K562 (cell line): ENCODE measurements around the gene RABGAP1. TPM values are rescaled to one million over a fixed set of nuclear protein-coding genes. Genes with fewer than 3 reads are reported as not detected.
A peak's percentile ranks its signal among the peaks of the same experiment; 100 is the strongest.

Experiments used
- ATAC-seq: fragments of 200-7000 bp; cut with Tn5 transposase; 3 replicates; pipeline ENCODE4 v1.9.1; 2020; ENCODE audit warnings: moderate library complexity
- BruUV-seq: library from RNA; stranded (reverse); fragments of 400-500 nt; replicated peaks from 2 replicates; lab custom pipeline; 2021; lab: Mats Ljungman, UMichigan
- CTCF ChIA-PET: fragments of 300-600 bp; formaldehyde crosslinking; extraction: SDS; loops from one replicate; lab custom pipeline; 2021; ENCODE audit warnings: low intra/inter-chr PET ratio; lab: Yijun Ruan, JAX
- POLR2A ChIA-PET: fragments of 300-600, 350-650 bp; sonication (Branson Sonifier 250); formaldehyde crosslinking; extraction: SDS; loops from one replicate; lab custom pipeline; 2021; ENCODE audit warnings: antibody characterized with exemption, inconsistent platforms; lab: Yijun Ruan, JAX
- DNase-seq, 4 experiments: peaks; one replicate each; pipeline versions ENCODE4 v3.0.0 to v3.0.0-alpha.2; 2011 to 2018; ENCODE audit warnings: low spot score in 3 of 4, mixed read lengths in 3 of 4; ENCODE audit errors: extremely low read depth in 1 of 4
- FAIRE-seq: peaks from 2 replicates; lab custom pipeline; 2011; peaks lifted over from hg19 to GRCh38; lab: Jason Lieb, UNC
- H2AFZ ChIP-seq: 2 replicates; pipeline ENCODE4 v1.6.0; 2011; ENCODE audit warnings: low read depth, low read length, control low read depth, inconsistent platforms
- H3K27ac ChIP-seq: fragments of 200-600 bp; 3 replicates; pipeline ENCODE4 v1.8.0; 2011; ENCODE audit warnings: low read depth, mild to moderate bottlenecking, control low read depth, inconsistent platforms, low read length, moderate library complexity, mixed read lengths; ENCODE audit errors: extremely low read depth
- H3K27me3 ChIP-seq, 2 experiments: fragments of 300-600 bp in 1 of 2; 2 replicates in 1 of 2; 3 replicates in 1 of 2; pipeline versions ENCODE4 v1.6.0 to v1.8.0; 2011; ENCODE audit warnings: inconsistent platforms in 2 of 2, low read length in 2 of 2, mild to moderate bottlenecking in 1 of 2, mixed read lengths in 1 of 2, moderate library complexity in 1 of 2; ENCODE audit not compliant: control insufficient read depth in 2 of 2, insufficient read depth in 2 of 2
- H3K36me3 ChIP-seq: fragments of 300-600 bp; 3 replicates; pipeline ENCODE4 v1.8.0; 2011; ENCODE audit warnings: mild to moderate bottlenecking, low read length, inconsistent platforms; ENCODE audit not compliant: control insufficient read depth, insufficient read depth
- H3K4me1 ChIP-seq, 2 experiments: fragments of 200-600 bp in 1 of 2; replicated peaks in 1 of 2; 2 replicates in 1 of 2; 3 replicates in 1 of 2; pipeline versions ENCODE4 v1.5.1 to v1.8.0; 2011; ENCODE audit warnings: inconsistent platforms in 2 of 2, low read length in 2 of 2, mild to moderate bottlenecking in 1 of 2, mixed read lengths in 1 of 2, moderate library complexity in 1 of 2; ENCODE audit not compliant: control insufficient read depth in 2 of 2, insufficient read depth in 2 of 2
- H3K4me2 ChIP-seq: 2 replicates; pipeline ENCODE4 v1.6.1; 2011; ENCODE audit warnings: low read length, control low read depth, inconsistent platforms, mixed read lengths; ENCODE audit not compliant: insufficient read depth
- H3K4me3 ChIP-seq: fragments of 200-600 bp; sonication (generic), shearing (Covaris generic); 2 replicates; pipeline ENCODE4 v1.5.1; 2016; ENCODE audit warnings: control low read depth, inconsistent platforms
- H3K79me2 ChIP-seq: fragments of 200-600 bp; 3 replicates; pipeline ENCODE4 v1.8.0; 2011; ENCODE audit warnings: low read length, inconsistent platforms; ENCODE audit not compliant: control insufficient read depth, insufficient read depth
- H3K9ac ChIP-seq, 2 experiments: 2 replicates each; pipeline versions ENCODE4 v1.6.0 to v1.6.1; 2011; ENCODE audit warnings: low read depth in 2 of 2, low read length in 2 of 2, control low read depth in 1 of 2, inconsistent platforms in 1 of 2, mild to moderate bottlenecking in 1 of 2, mixed read lengths in 1 of 2; ENCODE audit not compliant: insufficient read depth in 1 of 2
- H3K9me1 ChIP-seq: one replicate; pipeline ENCODE4 v1.6.0; 2011; ENCODE audit warnings: inconsistent platforms, mild to moderate bottlenecking, low read length, moderate library complexity; ENCODE audit not compliant: control insufficient read depth, insufficient read depth
- H3K9me3 ChIP-seq: replicated peaks from 2 replicates; pipeline ENCODE4 v1.5.1; 2011; ENCODE audit warnings: low read depth, low read length, inconsistent platforms; ENCODE audit not compliant: control insufficient read depth, insufficient read depth
- H4K20me1 ChIP-seq: replicated peaks from 2 replicates; pipeline ENCODE4 v1.6.1; 2011; ENCODE audit warnings: low read length, inconsistent platforms, mixed read lengths; ENCODE audit not compliant: control insufficient read depth, insufficient read depth
- C11orf30 ChIP-seq: fragments of 450-650 bp; IDR thresholded peaks from 2 replicates; pipeline ENCODE4 v1.6.1; 2016; ENCODE audit warnings: low read depth, mild to moderate bottlenecking
- DIDO1 ChIP-seq: fragments of 450-650 bp; IDR thresholded peaks from 2 replicates; pipeline ENCODE4 v1.6.1; 2016; ENCODE audit warnings: low read depth, missing biosample characterization, missing genetic modification characterization
- KAT2B ChIP-seq: IDR thresholded peaks from one replicate; pipeline ENCODE4 v1.6.1; 2012; ENCODE audit warnings: low read depth, mild to moderate bottlenecking, control low read depth, inconsistent platforms, low read length, moderate library complexity
- MAFG ChIP-seq: fragments of 450-650 bp; conservative IDR thresholded peaks from 2 replicates; pipeline ENCODE4 v1.6.1; 2016; ENCODE audit warnings: missing genetic modification characterization, missing compliant biosample characterization
- MIER1 ChIP-seq: fragments of 450-650 bp; IDR thresholded peaks from 2 replicates; pipeline ENCODE4 v1.6.1; 2016; ENCODE audit warnings: antibody characterized with exemption, mild to moderate bottlenecking, low read depth
- SP1 ChIP-seq: sonication (generic); formaldehyde crosslinking; IDR thresholded peaks from 2 replicates; pipeline ENCODE4 v1.8.1; 2022; ENCODE audit warnings: mild to moderate bottlenecking, missing genetic modification reagents
- ZBTB5 ChIP-seq: fragments of 450-650 bp; IDR thresholded peaks from 2 replicates; pipeline ENCODE4 v1.6.1; 2017; ENCODE audit warnings: antibody characterized with exemption
- ZNF143 ChIP-seq: sonication (generic); formaldehyde crosslinking; IDR thresholded peaks from 2 replicates; pipeline ENCODE4 v1.9.0; 2022; ENCODE audit warnings: mild to moderate bottlenecking, missing genetic modification reagents
- WGBS: fragments of 100-300 bp; shearing (Covaris generic); methylation state at CpG from one replicate; pipeline ENCODE4 v1.1.6; 2016; ENCODE audit warnings: low coverage, mixed read lengths; ENCODE audit not compliant: insufficient coverage; ENCODE audit errors: missing lambda C conversion rate; 5-methylcytosine and 5-hydroxymethylcytosine counted together
- in situ Hi-C: fragments of 300-500 bp; cut with MboI; formaldehyde crosslinking; loops from 4 replicates; pipeline ENCODE4 v1.15.0; 2018; ENCODE audit warnings: inconsistent platforms, mixed read lengths
- intact Hi-C: fragments of 100-400 bp; cut with micrococcal nuclease; formaldehyde crosslinking; loops from 2 replicates; pipeline ENCODE4 v1.14.2; 2022
- polyA plus RNA-seq, 8 experiments: library from polyadenylated mRNA; depleted of rRNA in 4 of 8; stranded (reverse) in 5 of 8; unstranded in 3 of 8; fragments of >200 nt; fragmentation: Nextera tagmentation in 2 of 8; fragmentation: Illumina TruSeq in 1 of 8; extraction: Ambion mirVana in 2 of 8; extraction: Trizol in 1 of 8; gene quantifications; 2 replicates each; pipeline versions ENCODE4 v1.2.1 to v1.2.3, GENCODE V29; 2011 to 2014; ENCODE audit warnings: inconsistent platforms in 1 of 8, missing spikeins in 1 of 8
- total RNA-seq, 7 experiments: library from RNA; depleted of rRNA in 6 of 7; stranded (reverse); fragments of >200 nt in 6 of 7; fragmentation: Illumina TruSeq in 2 of 7; extraction: Trizol in 2 of 7; gene quantifications; 2 replicates each; pipeline versions ENCODE4 v1.2.1 to v1.2.3, GENCODE V29; 2011 to 2021; ENCODE audit warnings: low replicate concordance in 1 of 7

Gene RABGAP1
- total and polyA plus RNA-seq, 9 of the 15 experiments (the other 6 are each of a cell fraction or from before 2014, with no cell fraction given): 1.5 to 22.7 (median 13.1) TPM

GRCh38 chr9:122946461-122947005 lies 5.7 kb downstream of the RABGAP1 start (continued):
- TF ChIP-seq C11orf30 (peak; percentile 75), ZNF143 (CRISPR knock-in tag) (no peak), MAFG (peak; percentile 47), MIER1 (no peak)

- Histone ChIP-seq H3K79me2 (peaks cover 57% of the 10 kb centered on the region), H3K9me3 (no peaks in the 10 kb centered on the region; the same call in 1 of the 2 replicates), H3K9ac (no peak overlapping the region), H3K4me1 (peaks cover 8 to 11% of the 10 kb centered on the region in 2 experiments; a peak in 4 of 5 replicates), H3K27me3 (no peaks in the 10 kb centered on the region), H3K9me1 (no peaks in the 10 kb centered on the region), H3K4me2 (no peak overlapping the region), H3K4me3 (no peak overlapping the region), H4K20me1 (no peaks in the 10 kb centered on the region)
- CTCF ChIA-PET: no interaction called here
- 76% methylated on average over 3 of the region's 3 CpGs for WGBS
- in situ Hi-C loops (no loop called here), intact Hi-C loops (no loop called here)
- POLR2A ChIA-PET: interaction anchor here (1.3 kb wide), 1 partner anchor 8 kb away, joined by 5 read pairs; the partner anchor contains the start of gene RABGAP1
- BruUV-seq: no TSS peak
- no peak for DNase-seq
- TF ChIP-seq SP1: no peak
- TF ChIP-seq KAT2B: no peak
- no peak for TF ChIP-seq ZBTB5
- TF ChIP-seq DIDO1 (tag): no peak
- TF ChIP-seq, all 486 proteins: peak for 0
- Histone ChIP-seq H3K27ac (no peak overlapping the region), H3K36me3 (0 out of 3 replicates have a peak, but pooled peaks cover 3% of the 10 kb centered on the region), H2AFZ (no peak overlapping the region)
- FAIRE-seq: no peak
- no peak for ATAC-seq
Observed at GRCh38 chr9:122948313-122948712, 7.5 kb downstream of the RABGAP1 start.
